ENCODE data around the gene UGGT1.

Gene UGGT1

DNA sequence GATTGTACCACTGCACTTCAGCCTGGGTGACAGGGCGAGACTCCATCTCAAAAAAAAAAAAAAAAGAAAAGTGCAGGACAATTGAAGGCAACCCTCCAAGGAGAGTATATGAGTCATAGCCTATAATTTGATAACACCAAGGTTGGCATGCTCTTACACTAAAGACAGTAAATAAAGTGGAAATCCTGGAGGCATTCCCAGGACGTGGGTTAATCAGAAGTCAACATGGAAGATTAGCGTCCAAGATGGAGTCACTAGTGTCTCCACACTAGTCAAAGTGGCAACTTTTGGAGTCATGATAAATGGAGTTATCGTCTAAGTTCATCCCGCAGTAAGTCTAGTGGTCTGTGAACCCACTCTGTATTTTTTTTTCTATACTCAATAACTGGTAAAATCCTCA is 21.2 kb upstream of the UGGT1 start:
- Histone ChIP-seq H3K4me2 (ENCODE audit: low read length) (no peak overlapping the region), H2AFZ (no peak overlapping the region), H3K27ac (no peak overlapping the region), H3K4me1 (no peaks in the 10 kb centered on the region), H3K9ac (no peak overlapping the region), H3K79me2 (no peaks in the 10 kb centered on the region), H3K27me3 (ENCODE audit: control insufficient read depth, insufficient read depth, low read length) (no peaks in the 10 kb centered on the region), H3K9me3 (ENCODE audit: control insufficient read depth, low read length) (no peaks in the 10 kb centered on the region), H3K36me3 (ENCODE audit: control insufficient read depth, insufficient read depth, low read length) (no peaks in the 10 kb centered on the region), H3K4me3 (ENCODE audit: low read depth, low read length) (no peak overlapping the region)
- TF ChIP-seq, protein P1, sequence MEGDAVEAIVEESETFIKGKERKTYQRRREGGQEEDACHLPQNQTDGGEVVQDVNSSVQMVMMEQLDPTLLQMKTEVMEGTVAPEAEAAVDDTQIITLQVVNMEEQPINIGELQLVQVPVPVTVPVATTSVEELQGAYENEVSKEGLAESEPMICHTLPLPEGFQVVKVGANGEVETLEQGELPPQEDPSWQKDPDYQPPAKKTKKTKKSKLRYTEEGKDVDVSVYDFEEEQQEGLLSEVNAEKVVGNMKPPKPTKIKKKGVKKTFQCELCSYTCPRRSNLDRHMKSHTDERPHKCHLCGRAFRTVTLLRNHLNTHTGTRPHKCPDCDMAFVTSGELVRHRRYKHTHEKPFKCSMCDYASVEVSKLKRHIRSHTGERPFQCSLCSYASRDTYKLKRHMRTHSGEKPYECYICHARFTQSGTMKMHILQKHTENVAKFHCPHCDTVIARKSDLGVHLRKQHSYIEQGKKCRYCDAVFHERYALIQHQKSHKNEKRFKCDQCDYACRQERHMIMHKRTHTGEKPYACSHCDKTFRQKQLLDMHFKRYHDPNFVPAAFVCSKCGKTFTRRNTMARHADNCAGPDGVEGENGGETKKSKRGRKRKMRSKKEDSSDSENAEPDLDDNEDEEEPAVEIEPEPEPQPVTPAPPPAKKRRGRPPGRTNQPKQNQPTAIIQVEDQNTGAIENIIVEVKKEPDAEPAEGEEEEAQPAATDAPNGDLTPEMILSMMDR (IDR thresholded peaks at IDR 0.05) = no peak

DNA sequence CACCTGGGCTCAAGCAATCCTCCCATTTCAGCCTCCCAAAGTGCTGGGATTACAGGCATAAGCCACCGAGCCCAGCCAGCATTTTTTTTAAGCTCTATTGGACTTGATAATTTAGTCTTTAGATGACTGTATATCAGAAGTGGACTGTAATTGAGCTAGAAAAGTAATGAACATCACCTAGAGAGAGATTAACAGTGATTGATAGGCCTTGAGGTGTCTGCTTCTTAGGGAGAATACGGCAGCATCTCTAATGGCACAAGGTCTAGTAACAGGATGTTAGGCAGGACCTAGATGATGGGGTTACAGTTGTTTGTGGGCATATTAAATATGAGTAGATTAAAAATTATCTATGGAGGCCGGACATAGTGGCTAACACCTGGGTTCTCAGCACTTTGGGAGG is 17.7 kb upstream of the UGGT1 start:
- H3K27me3 ChIP-seq (ENCODE audit: control insufficient read depth, insufficient read depth, low read length) = no peaks in the 10 kb centered on the region
- TF ChIP-seq, protein P1 (IDR thresholded peaks at IDR 0.05) = no peak

DNA sequence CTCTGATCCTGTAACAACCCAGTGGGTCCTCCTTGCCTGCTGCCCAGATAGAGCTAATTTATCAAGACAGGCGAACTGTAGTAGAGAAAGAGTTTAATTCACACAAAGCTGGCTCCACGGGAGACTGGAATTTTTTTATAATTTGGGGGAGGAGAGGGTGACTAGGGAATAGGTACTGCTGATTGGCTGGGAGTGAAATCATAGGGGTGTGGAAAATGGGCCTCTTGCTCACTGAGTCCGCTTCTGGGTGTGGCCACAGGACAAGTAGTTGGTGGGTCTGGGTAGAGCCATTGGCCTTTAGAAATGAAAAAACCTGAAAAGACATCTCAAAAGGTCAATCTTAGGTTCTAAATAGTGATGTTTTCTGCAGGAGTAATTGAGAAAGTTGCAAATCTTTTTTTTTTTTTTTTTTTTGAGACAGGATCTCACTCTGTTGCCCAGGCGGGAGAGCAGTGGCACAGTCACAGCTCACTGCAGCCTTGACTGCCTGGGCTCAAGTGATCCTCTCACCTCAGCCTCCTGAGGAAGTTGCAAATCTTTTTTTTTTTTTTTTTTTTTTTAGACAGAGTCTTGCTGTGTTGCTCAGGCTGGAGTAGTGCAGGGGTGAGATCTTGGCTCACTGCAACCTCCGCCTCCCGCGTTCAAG is 14.4 kb upstream of the UGGT1 start:
- Histone ChIP-seq H3K4me3 (ENCODE audit: low read depth, low read length) (no peak overlapping the region), H3K4me1 (no peaks in the 10 kb centered on the region), H3K79me2 (no peaks in the 10 kb centered on the region), H3K27me3 (ENCODE audit: control insufficient read depth, insufficient read depth, low read length) (no peaks in the 10 kb centered on the region), H3K36me3 (ENCODE audit: control insufficient read depth, insufficient read depth, low read length) (no peaks in the 10 kb centered on the region), H3K9me3 (ENCODE audit: control insufficient read depth, low read length) (no peaks in the 10 kb centered on the region), H2AFZ (no peak overlapping the region), H3K27ac (no peak overlapping the region), H3K4me2 (ENCODE audit: low read length) (no peak overlapping the region), H3K9ac (no peak overlapping the region)
- TF ChIP-seq, protein P1 (IDR thresholded peaks at IDR 0.05) = no peak

More for the DNA sequence above, 17.7 kb upstream of the UGGT1 start:
- Histone ChIP-seq H3K9ac (no peak overlapping the region), H3K36me3 (ENCODE audit: control insufficient read depth, insufficient read depth, low read length) (no peaks in the 10 kb centered on the region), H3K4me2 (ENCODE audit: low read length) (no peak overlapping the region), H3K4me1 (no peaks in the 10 kb centered on the region), H3K9me3 (ENCODE audit: control insufficient read depth, low read length) (no peaks in the 10 kb centered on the region), H3K79me2 (no peaks in the 10 kb centered on the region), H2AFZ (no peak overlapping the region), H3K4me3 (ENCODE audit: low read depth, low read length) (no peak overlapping the region), H3K27ac (no peak overlapping the region)

DNA sequence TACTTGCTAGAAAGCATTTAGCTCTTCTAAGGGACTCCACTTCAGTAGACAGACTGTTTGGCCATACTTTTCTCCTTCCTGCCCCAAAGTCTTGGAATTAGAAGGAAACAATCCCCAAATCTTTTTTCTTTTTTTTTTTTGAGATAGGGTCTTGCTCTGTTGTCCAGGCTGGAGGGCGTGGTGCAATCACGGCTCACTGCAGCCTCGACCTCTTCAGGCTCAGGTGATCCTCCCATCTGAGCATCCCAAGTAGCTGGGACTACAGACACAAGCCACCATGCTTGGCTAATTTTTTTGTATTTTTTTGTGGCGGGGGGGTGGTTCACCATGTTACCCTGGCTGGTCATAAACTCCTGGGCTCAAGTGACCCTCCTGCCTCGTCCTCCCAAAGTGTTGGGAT is 6.2 kb upstream of the UGGT1 start:
- Histone ChIP-seq H3K9ac (no peak overlapping the region), H2AFZ (no peak overlapping the region), H3K4me2 (ENCODE audit: low read length) (no peak overlapping the region), H3K27me3 (ENCODE audit: control insufficient read depth, insufficient read depth, low read length) (no peaks in the 10 kb centered on the region), H3K79me2 (no peaks in the 10 kb centered on the region), H3K9me3 (ENCODE audit: control insufficient read depth, low read length) (no peaks in the 10 kb centered on the region), H3K27ac (no peak overlapping the region), H3K4me1 (no peaks in the 10 kb centered on the region), H3K4me3 (ENCODE audit: low read depth, low read length) (no peak overlapping the region), H3K36me3 (ENCODE audit: control insufficient read depth, insufficient read depth, low read length) (no peaks in the 10 kb centered on the region)
- TF ChIP-seq, protein P1 (IDR thresholded peaks at IDR 0.05) = no peak

DNA sequence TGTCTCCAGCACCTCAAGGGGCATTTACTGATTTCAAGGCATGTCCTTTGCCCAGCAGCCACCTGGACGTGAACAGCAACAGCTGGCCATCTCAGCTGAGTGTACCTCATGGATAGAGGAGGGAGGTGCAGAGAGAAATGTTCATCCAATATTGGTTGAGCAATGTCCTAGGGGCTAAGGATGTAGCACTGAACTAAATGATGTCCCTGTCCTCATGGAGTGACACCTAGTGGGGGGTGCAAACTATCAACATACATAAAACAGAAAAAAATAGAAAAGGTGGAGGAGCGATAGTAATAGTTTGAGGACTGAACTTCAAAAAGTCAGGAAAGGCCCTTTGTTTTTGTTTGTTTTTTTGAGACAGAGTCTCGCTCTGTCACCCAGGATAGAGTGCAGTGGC is 4.8 kb upstream of the UGGT1 start:
- TF ChIP-seq, protein P1 (IDR thresholded peaks at IDR 0.05) = no peak
- Histone ChIP-seq H3K4me2 (ENCODE audit: low read length) (no peak overlapping the region), H3K4me3 (ENCODE audit: low read depth, low read length) (no peak overlapping the region), H3K27me3 (ENCODE audit: control insufficient read depth, insufficient read depth, low read length) (no peaks in the 10 kb centered on the region), H3K27ac (no peak overlapping the region), H3K9me3 (ENCODE audit: control insufficient read depth, low read length) (no peaks in the 10 kb centered on the region), H3K4me1 (no peaks in the 10 kb centered on the region), H3K79me2 (no peaks in the 10 kb centered on the region), H3K36me3 (ENCODE audit: control insufficient read depth, insufficient read depth, low read length) (no peaks in the 10 kb centered on the region), H3K9ac (no peak overlapping the region), H2AFZ (no peak overlapping the region)

All from parathyroid adenoma (tissue), 2 donors.